ENCODE data around the gene FNDC3B.

DNA sequence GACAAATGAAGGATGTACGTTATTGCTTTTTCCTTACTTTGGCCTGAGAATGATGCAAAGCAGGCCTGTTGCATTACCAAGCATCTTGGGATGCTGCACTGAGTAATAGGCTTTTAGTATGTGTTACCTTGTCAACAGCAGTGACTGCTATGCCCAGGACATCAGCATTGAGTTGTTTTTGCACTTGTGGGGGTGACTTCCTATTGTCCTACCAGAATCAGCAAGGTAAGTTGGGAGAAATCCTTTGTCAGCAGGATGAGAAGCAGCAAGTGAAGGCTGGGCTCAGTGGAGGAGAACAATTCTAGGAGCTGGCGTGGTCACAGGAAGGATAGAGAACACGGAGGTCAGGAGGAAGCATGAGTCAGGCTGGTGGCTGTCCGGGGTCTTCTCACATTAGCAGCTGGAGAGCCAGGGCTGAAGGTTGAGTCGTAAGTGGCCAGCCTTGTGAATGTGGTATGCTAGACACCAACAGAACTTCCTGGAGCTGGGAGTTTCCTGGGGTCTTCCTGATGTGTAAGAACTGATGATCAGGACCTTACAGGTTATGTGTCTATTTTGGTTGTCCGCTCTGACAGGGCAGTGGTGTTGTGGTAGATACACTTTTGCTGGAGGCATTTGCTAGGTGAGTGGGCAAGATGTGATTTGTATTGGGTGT, 142.7 kb downstream of the FNDC3B start:
- TF ChIP-seq CTCF (conservative IDR thresholded peaks at IDR 0.05; ENCODE audit: low read depth, low read length) (no peak), EZH2 (IDR thresholded peaks at IDR 0.05; ENCODE audit: low read length, unreplicated experiment) (no peak), EZH2phosphoT487 (IDR thresholded peaks at IDR 0.05; ENCODE audit: borderline replicate concordance, low read length) (no peak)
